Astrocyte of the spinal cord (primary cell): ENCODE measurements around the gene RHAG.

Experiments used
- DNase-seq: peaks from one replicate; pipeline ENCODE4 v3.0.0; 2011; ENCODE audit warnings: low read depth, low spot score
- H3K4me3 ChIP-seq: 2 replicates; pipeline ENCODE4 v1.5.1; 2011; ENCODE audit warnings: low read depth, mild to moderate bottlenecking, low read length, moderate library complexity
- in situ Hi-C: cut with HindIII; loops from 2 replicates; pipeline ENCODE4 v1.10.0; 2017; ENCODE audit warnings: low sequenced_read_pairs
- TF ChIP-seq, protein P1 (sequence below): IDR thresholded peaks from 2 replicates; pipeline ENCODE4 v1.5.1; 2012; ENCODE audit warnings: low read depth, mild to moderate bottlenecking, low read length, inconsistent platforms

RHAG gene

DNA sequence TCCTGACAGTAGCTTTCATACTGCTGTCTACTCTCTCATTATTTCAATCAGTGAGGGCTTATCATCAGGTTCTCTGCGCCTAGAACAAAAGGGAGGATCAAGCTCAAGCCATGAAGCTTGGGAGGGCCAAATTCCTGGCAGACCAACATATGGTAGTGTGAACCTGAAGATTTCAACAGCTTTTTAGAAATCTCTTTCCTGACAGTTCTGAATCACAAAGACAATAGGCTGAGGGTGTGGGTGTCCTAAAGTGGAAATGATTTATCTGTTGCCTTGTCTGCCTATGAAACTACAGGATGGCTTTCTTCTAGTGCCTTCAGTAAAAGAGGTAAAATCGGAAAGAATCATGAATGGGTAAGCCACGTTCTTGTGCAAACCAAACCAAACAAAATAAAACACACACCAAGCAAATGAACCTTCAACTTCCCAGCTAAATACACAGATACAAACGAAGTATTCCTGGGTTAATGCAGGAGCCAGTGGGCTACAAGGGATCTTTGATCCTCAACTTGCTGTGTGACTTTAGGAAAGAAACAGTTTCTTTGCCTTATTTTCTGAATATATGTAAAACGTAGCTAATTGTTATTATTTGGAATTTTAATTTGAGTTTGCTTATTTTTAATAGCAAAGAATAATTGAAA, 2.7 kb upstream of the RHAG start:
- TF ChIP-seq, protein P1, sequence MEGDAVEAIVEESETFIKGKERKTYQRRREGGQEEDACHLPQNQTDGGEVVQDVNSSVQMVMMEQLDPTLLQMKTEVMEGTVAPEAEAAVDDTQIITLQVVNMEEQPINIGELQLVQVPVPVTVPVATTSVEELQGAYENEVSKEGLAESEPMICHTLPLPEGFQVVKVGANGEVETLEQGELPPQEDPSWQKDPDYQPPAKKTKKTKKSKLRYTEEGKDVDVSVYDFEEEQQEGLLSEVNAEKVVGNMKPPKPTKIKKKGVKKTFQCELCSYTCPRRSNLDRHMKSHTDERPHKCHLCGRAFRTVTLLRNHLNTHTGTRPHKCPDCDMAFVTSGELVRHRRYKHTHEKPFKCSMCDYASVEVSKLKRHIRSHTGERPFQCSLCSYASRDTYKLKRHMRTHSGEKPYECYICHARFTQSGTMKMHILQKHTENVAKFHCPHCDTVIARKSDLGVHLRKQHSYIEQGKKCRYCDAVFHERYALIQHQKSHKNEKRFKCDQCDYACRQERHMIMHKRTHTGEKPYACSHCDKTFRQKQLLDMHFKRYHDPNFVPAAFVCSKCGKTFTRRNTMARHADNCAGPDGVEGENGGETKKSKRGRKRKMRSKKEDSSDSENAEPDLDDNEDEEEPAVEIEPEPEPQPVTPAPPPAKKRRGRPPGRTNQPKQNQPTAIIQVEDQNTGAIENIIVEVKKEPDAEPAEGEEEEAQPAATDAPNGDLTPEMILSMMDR = no peak
- DNase-seq = no peak
- H3K4me3 ChIP-seq = no peak overlapping the region
- in situ Hi-C loops = no loop called here

DNA sequence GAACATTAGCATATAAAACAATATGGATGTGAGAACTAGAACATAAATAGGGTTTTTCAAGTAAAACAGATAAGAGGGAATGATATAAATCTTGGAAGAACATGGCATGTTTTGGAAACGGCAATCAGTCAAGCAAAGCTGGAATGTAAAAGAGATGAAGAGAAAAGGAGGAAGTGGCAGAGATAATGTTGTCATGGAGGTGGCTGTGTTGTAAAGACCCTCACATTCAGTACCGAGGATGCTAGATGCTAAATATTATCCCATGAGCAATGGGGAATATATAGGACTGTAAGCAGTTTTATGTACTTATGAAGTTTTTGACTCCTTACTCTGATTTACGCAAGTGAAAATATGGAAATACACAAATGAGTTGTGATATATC, 702 bp upstream of the RHAG start:
- no peak overlapping the region for H3K4me3 ChIP-seq
- in situ Hi-C loops = no loop called here
- DNase-seq = no peak
- TF ChIP-seq, protein P1 = no peak

- in situ Hi-C loops = no loop called here
- no peak overlapping the region for H3K4me3 ChIP-seq
- TF ChIP-seq, protein P1 = no peak
- DNase-seq = no peak
These were observed 494 bp downstream of the RHAG start for GRCh38 chr6:49635978-49636712.

GRCh38 chr6:49635480-49635879, 1.2 kb downstream of the RHAG start:
- in situ Hi-C loops = no loop called here

GRCh38 chr6:49634836-49635218, 1.8 kb downstream of the RHAG start:
- H3K4me3 ChIP-seq = no peak overlapping the region
- TF ChIP-seq, protein P1 = no peak
- DNase-seq = no peak
- in situ Hi-C loops = no loop called here

More at GRCh38 chr6:49635480-49635879, 1.2 kb downstream of the RHAG start:
- H3K4me3 ChIP-seq = no peak overlapping the region
- TF ChIP-seq, protein P1 = no peak
- no peak for DNase-seq

DNA sequence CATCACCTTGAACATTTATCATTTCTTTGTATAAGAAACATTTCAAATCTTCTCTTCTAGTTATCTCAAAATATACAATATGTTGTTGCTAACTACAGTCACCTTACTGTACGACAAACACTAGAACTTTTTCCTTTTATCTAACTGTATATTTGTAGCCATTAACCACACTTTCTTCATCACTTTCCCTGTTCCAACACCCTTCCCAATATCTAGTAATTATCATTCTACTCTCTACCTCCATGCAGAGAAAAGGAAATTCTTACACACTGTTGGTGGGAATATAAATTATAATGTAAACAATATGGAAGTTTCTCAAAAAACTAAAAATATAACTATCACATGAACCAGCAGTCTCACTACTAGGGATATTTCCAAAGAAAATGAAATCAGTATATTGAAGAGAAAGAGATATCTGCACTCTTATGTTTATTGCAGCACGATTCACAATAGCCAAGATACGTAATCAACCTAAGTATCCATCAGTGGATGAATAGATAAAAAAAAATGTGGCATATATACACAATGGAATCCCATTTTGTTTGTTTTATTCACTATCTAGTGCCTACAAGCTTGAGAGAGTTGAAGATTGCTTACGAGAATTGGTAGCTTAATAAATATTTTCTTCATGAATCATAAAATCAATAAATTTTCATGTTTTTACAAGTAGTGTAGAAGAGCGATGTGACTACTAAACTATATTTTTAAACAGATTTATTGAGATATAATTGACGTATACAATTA, 2.4 kb downstream of the RHAG start:
- DNase-seq = no peak
- in situ Hi-C loops = no loop called here
- TF ChIP-seq, protein P1 = no peak
- H3K4me3 ChIP-seq = no peak overlapping the region
